Retinal pigment epithelial cell (primary cell): Measurements from ENCODE around the gene TMEM150C.
"Not testable (repeated sequence)": the region's sequence is repeated elsewhere in the genome, so short reads cannot be mapped to it uniquely, and the experiment has no call there.

Experiments used
- DNase-seq: peaks from one replicate; pipeline ENCODE4 v3.0.0-alpha.2; 2010; ENCODE audit warnings: low read depth
- H3K4me3 ChIP-seq: 2 replicates; pipeline ENCODE4 v1.5.1; 2011; ENCODE audit warnings: mild to moderate bottlenecking, low read length, control low read depth, moderate library complexity
- CTCF ChIP-seq: conservative IDR thresholded peaks from 2 replicates; pipeline ENCODE4 v1.5.1; 2011; ENCODE audit warnings: low read depth, low read length, control low read depth, inconsistent platforms

The TMEM150C gene

GRCh38 chr4:82555276-82555675, 6.5 kb downstream of the TMEM150C start:
- DNase-seq, result no peak
- no peak for TF ChIP-seq CTCF
- no peak overlapping the region for H3K4me3 ChIP-seq

- no peak overlapping the region for H3K4me3 ChIP-seq
- TF ChIP-seq CTCF, result no peak
- no peak for DNase-seq
Measured at GRCh38 chr4:82553020-82553419, 8.8 kb downstream of the TMEM150C start.

- H3K4me3 ChIP-seq, result no peak overlapping the region
- no peak for DNase-seq
- no peak for TF ChIP-seq CTCF
Measured at GRCh38 chr4:82551734-82552133, 10.1 kb downstream of the TMEM150C start.

GRCh38 chr4:82547850-82548249, 13.9 kb downstream of the TMEM150C start:
- DNase-seq, H3K4me3 ChIP-seq: not testable (repeated sequence)

- H3K4me3 ChIP-seq, result no peak overlapping the region
- no peak for DNase-seq
- TF ChIP-seq CTCF, result no peak
Measured at GRCh38 chr4:82543131-82543530, 18.7 kb downstream of the TMEM150C start.

GRCh38 chr4:82542642-82543041, 19.1 kb downstream of the TMEM150C start:
- DNase-seq, result no peak
- TF ChIP-seq CTCF, result no peak
- H3K4me3 ChIP-seq, result no peak overlapping the region

GRCh38 chr4:82529322-82529721, 32.5 kb downstream of the TMEM150C start:
- no peak for DNase-seq
- no peak for TF ChIP-seq CTCF
- no peak overlapping the region for H3K4me3 ChIP-seq

GRCh38 chr4:82528868-82529267, 32.9 kb downstream of the TMEM150C start:
- no peak for TF ChIP-seq CTCF

More at GRCh38 chr4:82528868-82529267, 32.9 kb downstream of the TMEM150C start:
- no peak overlapping the region for H3K4me3 ChIP-seq
- DNase-seq, result no peak
